Renal cortex interstitium (tissue), 11 donors: ENCODE data around the gene FTCD. TPM values are rescaled to one million over a fixed set of nuclear protein-coding genes. Genes with fewer than 3 reads are reported as not detected.
"Not testable (repeated sequence)": the region's sequence is repeated elsewhere in the genome, so short reads cannot be mapped to it uniquely, and the experiment has no call there.

Source experiments
- DNase-seq, 11 donors: peaks; one replicate each; pipeline ENCODE4 v3.0.0-alpha.2; 2013; ENCODE audit warnings: low read depth in 9 of 11, low spot score in 4 of 11; ENCODE audit errors: extremely low read depth in 1 of 11
- polyA plus RNA-seq, 3 donors: library from polyadenylated mRNA; unstranded; fragments of 120-200 nt; gene quantifications; one replicate each; pipeline ENCODE4 v1.2.1, GENCODE V29; 2013; ENCODE audit not compliant: insufficient read length in 3 of 3

The FTCD gene
- polyA plus RNA-seq, 3 donors = 25.4 to 49.8 (median 39.2) TPM

- DNase-seq = no peak
Observed at GRCh38 chr21:46179708-46180078, 24.3 kb upstream of the FTCD start.

- DNase-seq = no peak
Observed at GRCh38 chr21:46178961-46179360, 23.6 kb upstream of the FTCD start.

- DNase-seq = not testable (repeated sequence)
Observed at GRCh38 chr21:46176443-46177129, 21.2 kb upstream of the FTCD start.

GRCh38 chr21:46173573-46173972 is 18.2 kb upstream of the FTCD start:
- DNase-seq = no peak

- DNase-seq = no peak
Observed at GRCh38 chr21:46172863-46173528, 17.6 kb upstream of the FTCD start.

- no peak for DNase-seq
Observed at GRCh38 chr21:46171996-46172862, 16.9 kb upstream of the FTCD start.

- no peak for DNase-seq
Observed at GRCh38 chr21:46171585-46171984, 16.2 kb upstream of the FTCD start.

GRCh38 chr21:46170436-46171193 is 15.2 kb upstream of the FTCD start:
- not testable (repeated sequence) for DNase-seq

- no peak for DNase-seq
Observed at GRCh38 chr21:46168659-46169386, 13.4 kb upstream of the FTCD start.

- no peak for DNase-seq
Observed at GRCh38 chr21:46168238-46168637, 12.9 kb upstream of the FTCD start.

- no peak for DNase-seq
Observed at GRCh38 chr21:46165098-46165497, 9.7 kb upstream of the FTCD start.

- DNase-seq = no peak
Observed at GRCh38 chr21:46163380-46163779, 8.0 kb upstream of the FTCD start.

GRCh38 chr21:46161633-46162592 is 6.5 kb upstream of the FTCD start:
- DNase-seq = no peak

GRCh38 chr21:46160907-46161632 is 5.7 kb upstream of the FTCD start:
- no peak for DNase-seq

GRCh38 chr21:46160657-46160906 is 5.2 kb upstream of the FTCD start:
- DNase-seq = no peak

GRCh38 chr21:46159841-46160656 is 4.7 kb upstream of the FTCD start:
- DNase-seq = no peak
